GM12878 (cell line): ENCODE measurements around the gene DSG4. TPM values are rescaled to one million over a fixed set of nuclear protein-coding genes. Genes with fewer than 3 reads are reported as not detected.

Experiments
- ATAC-seq: fragments of 200-7000 bp; cut with Tn5 transposase; 3 replicates; pipeline ENCODE4 v1.9.1; 2020; ENCODE audit warnings: mild to moderate bottlenecking, moderate library complexity
- BruUV-seq: library from RNA; stranded (reverse); fragments of 400-500 nt; replicated peaks from 2 replicates; lab custom pipeline; 2021; lab: Mats Ljungman, UMichigan
- CTCF ChIA-PET: fragments of 300-600 bp; sonication (Branson Sonifier 250); formaldehyde crosslinking; extraction: SDS; loops from one replicate; lab custom pipeline; 2021; ENCODE audit warnings: inconsistent platforms; lab: Yijun Ruan, JAX
- POLR2A ChIA-PET: fragments of 350-600 bp; formaldehyde crosslinking; extraction: SDS; loops from one replicate; lab custom pipeline; 2021; ENCODE audit warnings: inconsistent platforms; lab: Charles Lee
- RAD21 ChIA-PET: fragments of 300-600 bp; sonication (Branson Sonifier 250); formaldehyde crosslinking; loops from one replicate; lab custom pipeline; 2023; ENCODE audit warnings: antibody characterized with exemption; ENCODE audit not compliant: unreplicated experiment; lab: Charles Lee
- SMC1A ChIA-PET: fragments of 300-600 bp; sonication (Branson Sonifier 250); formaldehyde crosslinking; loops from one replicate; lab custom pipeline; 2023; ENCODE audit not compliant: unreplicated experiment, uncharacterized antibody; lab: Charles Lee
- DNase-seq: peaks from one replicate; pipeline ENCODE4 v3.0.0-alpha.2; 2011; ENCODE audit warnings: low read depth, low spot score
- FAIRE-seq: peaks from 3 replicates; lab custom pipeline; 2011; peaks lifted over from hg19 to GRCh38; lab: Jason Lieb, UNC
- H2AFZ ChIP-seq: 2 replicates; pipeline ENCODE4 v1.6.0; 2011; ENCODE audit warnings: low read depth, low read length, control low read depth; ENCODE audit not compliant: control insufficient read depth
- H3K27ac ChIP-seq: 2 replicates; pipeline ENCODE4 v1.5.1; 2011; ENCODE audit warnings: control low read depth; ENCODE audit not compliant: control insufficient read depth, insufficient read depth
- H3K27me3 ChIP-seq, 2 experiments: replicated peaks in 1 of 2; 2 replicates each; pipeline versions ENCODE4 v1.6.0 to v1.6.1; 2011; ENCODE audit warnings: low read length in 1 of 2; ENCODE audit not compliant: control insufficient read depth in 2 of 2, insufficient read depth in 2 of 2
- H3K36me3 ChIP-seq, 2 experiments: 2 replicates each; pipeline ENCODE4 v1.5.1; 2011; ENCODE audit warnings: low read length in 1 of 2; ENCODE audit not compliant: control insufficient read depth in 2 of 2, insufficient read depth in 2 of 2
- H3K4me1 ChIP-seq: 2 replicates; pipeline ENCODE4 v1.6.1; 2011; ENCODE audit warnings: mild to moderate bottlenecking, low read length, moderate library complexity, mixed read lengths; ENCODE audit not compliant: control insufficient read depth, insufficient read depth
- H3K4me2 ChIP-seq: 2 replicates; pipeline ENCODE4 v1.6.0; 2011; ENCODE audit warnings: control low read depth; ENCODE audit not compliant: control insufficient read depth, insufficient read depth
- H3K4me3 ChIP-seq: fragments of 200-600 bp; sonication (generic); 2 replicates; pipeline ENCODE4 v1.5.1; 2016
- H3K79me2 ChIP-seq: 2 replicates; pipeline ENCODE4 v1.6.0; 2011; ENCODE audit warnings: low read length; ENCODE audit not compliant: control insufficient read depth, insufficient read depth
- H3K9ac ChIP-seq: 2 replicates; pipeline ENCODE4 v1.8.0; 2011; ENCODE audit warnings: low read length, control low read depth, mixed read lengths; ENCODE audit not compliant: control insufficient read depth, insufficient read depth
- H3K9me3 ChIP-seq: replicated peaks from 3 replicates; pipeline ENCODE4 v1.5.1; 2011; ENCODE audit warnings: mild to moderate bottlenecking, low read length; ENCODE audit not compliant: control insufficient read depth, insufficient read depth
- H4K20me1 ChIP-seq: 2 replicates; pipeline ENCODE4 v1.6.0; 2011; ENCODE audit not compliant: control insufficient read depth, insufficient read depth
- BACH1 ChIP-seq: fragments of 450-650 bp; IDR thresholded peaks from 2 replicates; pipeline ENCODE4 v1.6.1; 2017; ENCODE audit warnings: mild to moderate bottlenecking, borderline replicate concordance
- FOS ChIP-seq: IDR thresholded peaks from 3 replicates; pipeline ENCODE4 v1.6.1; 2011; ENCODE audit warnings: borderline replicate concordance; ENCODE audit not compliant: insufficient read length; ENCODE audit errors: extremely low read depth
- KLF5 ChIP-seq: fragments of 450-650 bp; IDR thresholded peaks from 2 replicates; pipeline ENCODE4 v1.6.1; 2014; ENCODE audit warnings: mild to moderate bottlenecking; ENCODE audit not compliant: partially characterized antibody
- MXI1 ChIP-seq: fragments of 150-350 bp; IDR thresholded peaks from 2 replicates; pipeline ENCODE4 v1.6.1; 2011; ENCODE audit warnings: low read depth, mild to moderate bottlenecking, inconsistent platforms, low read length, improper control_type of control experiment
- NFXL1 ChIP-seq: fragments of 450-650 bp; IDR thresholded peaks from 2 replicates; pipeline ENCODE4 v1.6.1; 2017; ENCODE audit warnings: antibody characterized with exemption, mild to moderate bottlenecking, borderline replicate concordance
- NR2F1 ChIP-seq: fragments of 450-650 bp; conservative IDR thresholded peaks from 2 replicates; pipeline ENCODE4 v1.6.1; 2017; ENCODE audit warnings: mild to moderate bottlenecking
- PAX5 ChIP-seq: IDR thresholded peaks from 2 replicates; pipeline ENCODE4 v1.6.1; 2011; ENCODE audit warnings: low read depth, low read length, borderline replicate concordance
- PML ChIP-seq: IDR thresholded peaks from 2 replicates; pipeline ENCODE4 v1.6.1; 2012; ENCODE audit warnings: low read length, inconsistent platforms
- POLR2AphosphoS2 ChIP-seq: IDR thresholded peaks from 2 replicates; pipeline ENCODE4 v1.6.1; 2011; ENCODE audit warnings: low read depth, mild to moderate bottlenecking, low read length, improper control_type of control experiment, moderate library complexity
- SUPT20H ChIP-seq: IDR thresholded peaks from 2 replicates; pipeline ENCODE4 v1.6.1; 2011; ENCODE audit warnings: low read depth, mild to moderate bottlenecking, low read length, moderate library complexity, borderline replicate concordance; ENCODE audit not compliant: control insufficient read depth
- WGBS: methylation state at CpG from one replicate; pipeline ENCODE4 v1.1.6; 2016; ENCODE audit warnings: low lambda C conversion rate; ENCODE audit not compliant: insufficient replicate concordance, insufficient coverage; ENCODE audit errors: missing lambda C conversion rate; 5-methylcytosine and 5-hydroxymethylcytosine counted together
- in situ Hi-C: fragments of 300-500 bp; cut with MboI; formaldehyde crosslinking; loops from 9 replicates; pipeline ENCODE4 v1.14.3; 2018; ENCODE audit warnings: mixed read lengths
- intact Hi-C: fragments of 100-400 bp; cut with micrococcal nuclease; formaldehyde crosslinking; loops from one replicate; pipeline ENCODE4 v1.14.2; 2022; ENCODE audit not compliant: unreplicated experiment
- polyA plus RNA-seq, 11 experiments: library from polyadenylated mRNA; depleted of rRNA in 4 of 11; unstranded in 6 of 11; stranded (reverse) in 5 of 11; fragments of >200 nt; fragmentation: Nextera tagmentation in 4 of 11; fragmentation: Illumina TruSeq in 1 of 11; extraction: Ambion mirVana in 4 of 11; extraction: Trizol in 1 of 11; gene quantifications; 1 replicate in 1 of 11; 2 replicates in 10 of 11; pipeline versions ENCODE4 v1.2.1 to v1.2.3, GENCODE V29; 2011 to 2016; ENCODE audit warnings: inconsistent platforms in 2 of 11, missing spikeins in 2 of 11, low read depth in 1 of 11
- total RNA-seq, 4 experiments: library from RNA; depleted of rRNA in 3 of 4; stranded (reverse); fragments of >200 nt in 3 of 4; fragmentation: Illumina TruSeq in 1 of 4; extraction: Trizol in 1 of 4; gene quantifications; 2 replicates each; pipeline versions ENCODE4 v1.2.1 to v1.2.3, GENCODE V29; 2013 to 2021
- TF ChIP-seq, protein P1 (sequence below): fragments of 450-650 bp; IDR thresholded peaks from 2 replicates; pipeline ENCODE4 v1.6.1; 2017; ENCODE audit warnings: low read depth, mild to moderate bottlenecking, moderate library complexity
- TF ChIP-seq, protein P2 (sequence below): fragments of 450-650 bp; IDR thresholded peaks from 2 replicates; pipeline ENCODE4 v1.6.1; 2017; ENCODE audit warnings: mild to moderate bottlenecking, moderate library complexity

The DSG4 gene
- total and polyA plus RNA-seq, 10 of the 15 experiments (the other 5 are each of a cell fraction or from before 2014, with no cell fraction given) = 0.07 to 0.59 (median 0.17) TPM; not detected in 1

DNA sequence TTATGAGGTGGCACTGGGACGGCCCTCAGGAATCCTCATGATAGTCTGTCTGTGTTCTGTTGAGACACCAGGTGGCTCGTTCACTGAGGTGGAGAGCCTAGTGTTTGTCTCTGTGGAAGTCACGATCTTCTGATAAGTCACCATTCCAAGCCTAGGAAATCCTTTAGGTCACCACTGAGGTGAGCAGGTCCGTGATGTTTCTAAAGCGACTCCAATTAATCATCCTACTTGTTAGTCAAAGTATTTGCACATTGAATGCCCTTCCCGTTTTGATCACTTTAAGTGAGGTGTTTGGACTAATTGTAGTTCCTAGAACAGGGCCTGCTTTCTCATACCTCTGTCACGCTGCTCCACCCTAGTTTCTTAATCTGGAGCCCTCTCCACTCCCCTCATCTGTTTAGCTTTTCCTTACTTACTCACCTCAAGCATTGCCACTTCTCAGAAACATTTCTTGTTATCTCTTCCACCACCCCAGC lies 42.9 kb downstream of the DSG4 start:
- intact Hi-C loops (no loop called here), in situ Hi-C loops (no loop called here)
- Histone ChIP-seq H3K79me2 (no peaks in the 10 kb centered on the region), H3K27ac (no peak overlapping the region), H4K20me1 (no peaks in the 10 kb centered on the region), H3K4me1 (no peaks in the 10 kb centered on the region), H2AFZ (no peak overlapping the region), H3K36me3 (no peaks in the 10 kb centered on the region), H3K4me3 (no peak overlapping the region), H3K9me3 (no peaks in the 10 kb centered on the region), H3K4me2 (no peak overlapping the region), H3K9ac (no peak overlapping the region), H3K27me3 (no peaks in the 10 kb centered on the region)
- no TSS peak for BruUV-seq
- ChIA-PET CTCF (interaction anchor here (1.1 to 1.7 kb wide), 3 partner anchors 31 to 137 kb away, joined by 3 to 4 read pairs (median 3); no protein-coding TSS in a partner anchor), POLR2A (no interaction called here), RAD21 (no interaction called here), SMC1A (no interaction called here)
- TF ChIP-seq NR2F1 = no peak
- no peak for TF ChIP-seq SUPT20H
- TF ChIP-seq POLR2AphosphoS2 = no peak
- TF ChIP-seq, protein P1, sequence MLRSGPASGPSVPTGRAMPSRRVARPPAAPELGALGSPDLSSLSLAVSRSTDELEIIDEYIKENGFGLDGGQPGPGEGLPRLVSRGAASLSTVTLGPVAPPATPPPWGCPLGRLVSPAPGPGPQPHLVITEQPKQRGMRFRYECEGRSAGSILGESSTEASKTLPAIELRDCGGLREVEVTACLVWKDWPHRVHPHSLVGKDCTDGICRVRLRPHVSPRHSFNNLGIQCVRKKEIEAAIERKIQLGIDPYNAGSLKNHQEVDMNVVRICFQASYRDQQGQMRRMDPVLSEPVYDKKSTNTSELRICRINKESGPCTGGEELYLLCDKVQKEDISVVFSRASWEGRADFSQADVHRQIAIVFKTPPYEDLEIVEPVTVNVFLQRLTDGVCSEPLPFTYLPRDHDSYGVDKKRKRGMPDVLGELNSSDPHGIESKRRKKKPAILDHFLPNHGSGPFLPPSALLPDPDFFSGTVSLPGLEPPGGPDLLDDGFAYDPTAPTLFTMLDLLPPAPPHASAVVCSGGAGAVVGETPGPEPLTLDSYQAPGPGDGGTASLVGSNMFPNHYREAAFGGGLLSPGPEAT = no peak
- no peak for TF ChIP-seq PAX5
- no peak for TF ChIP-seq NFXL1
- TF ChIP-seq KLF5 = no peak
- TF ChIP-seq, protein P2, sequence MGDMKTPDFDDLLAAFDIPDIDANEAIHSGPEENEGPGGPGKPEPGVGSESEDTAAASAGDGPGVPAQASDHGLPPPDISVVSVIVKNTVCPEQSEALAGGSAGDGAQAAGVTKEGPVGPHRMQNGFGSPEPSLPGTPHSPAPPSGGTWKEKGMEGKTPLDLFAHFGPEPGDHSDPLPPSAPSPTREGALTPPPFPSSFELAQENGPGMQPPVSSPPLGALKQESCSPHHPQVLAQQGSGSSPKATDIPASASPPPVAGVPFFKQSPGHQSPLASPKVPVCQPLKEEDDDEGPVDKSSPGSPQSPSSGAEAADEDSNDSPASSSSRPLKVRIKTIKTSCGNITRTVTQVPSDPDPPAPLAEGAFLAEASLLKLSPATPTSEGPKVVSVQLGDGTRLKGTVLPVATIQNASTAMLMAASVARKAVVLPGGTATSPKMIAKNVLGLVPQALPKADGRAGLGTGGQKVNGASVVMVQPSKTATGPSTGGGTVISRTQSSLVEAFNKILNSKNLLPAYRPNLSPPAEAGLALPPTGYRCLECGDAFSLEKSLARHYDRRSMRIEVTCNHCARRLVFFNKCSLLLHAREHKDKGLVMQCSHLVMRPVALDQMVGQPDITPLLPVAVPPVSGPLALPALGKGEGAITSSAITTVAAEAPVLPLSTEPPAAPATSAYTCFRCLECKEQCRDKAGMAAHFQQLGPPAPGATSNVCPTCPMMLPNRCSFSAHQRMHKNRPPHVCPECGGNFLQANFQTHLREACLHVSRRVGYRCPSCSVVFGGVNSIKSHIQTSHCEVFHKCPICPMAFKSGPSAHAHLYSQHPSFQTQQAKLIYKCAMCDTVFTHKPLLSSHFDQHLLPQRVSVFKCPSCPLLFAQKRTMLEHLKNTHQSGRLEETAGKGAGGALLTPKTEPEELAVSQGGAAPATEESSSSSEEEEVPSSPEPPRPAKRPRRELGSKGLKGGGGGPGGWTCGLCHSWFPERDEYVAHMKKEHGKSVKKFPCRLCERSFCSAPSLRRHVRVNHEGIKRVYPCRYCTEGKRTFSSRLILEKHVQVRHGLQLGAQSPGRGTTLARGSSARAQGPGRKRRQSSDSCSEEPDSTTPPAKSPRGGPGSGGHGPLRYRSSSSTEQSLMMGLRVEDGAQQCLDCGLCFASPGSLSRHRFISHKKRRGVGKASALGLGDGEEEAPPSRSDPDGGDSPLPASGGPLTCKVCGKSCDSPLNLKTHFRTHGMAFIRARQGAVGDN = no peak
- TF ChIP-seq FOS = no peak
- no peak for TF ChIP-seq PML
- no peak for TF ChIP-seq MXI1
- TF ChIP-seq BACH1 = no peak
- DNase-seq (no peak), FAIRE-seq (no peak), ATAC-seq (no peak)
- WGBS = 49% methylated on average over 7 of the region's 7 CpGs
